HepG2 (cell line): ENCODE data around the gene RAB33B. TPM values are rescaled to one million over a fixed set of nuclear protein-coding genes. Genes with fewer than 3 reads are reported as not detected.
A peak's percentile ranks its signal among the peaks of the same experiment; 100 is the strongest.

Experiments used
- ATAC-seq: fragments of 200-7000 bp; cut with Tn5 transposase; 3 replicates; pipeline ENCODE4 v1.9.1; 2020; ENCODE audit warnings: mild to moderate bottlenecking, moderate library complexity
- BruUV-seq: library from RNA; stranded (reverse); fragments of 400-500 nt; replicated peaks from 2 replicates; lab custom pipeline; 2021; lab: Mats Ljungman, UMichigan
- CTCF ChIA-PET: fragments of 300-600 bp; formaldehyde crosslinking; extraction: SDS; loops from one replicate; lab custom pipeline; 2021; ENCODE audit warnings: low total read pairs, inconsistent platforms, low intra/inter-chr PET ratio; lab: Yijun Ruan, JAX
- POLR2A ChIA-PET: fragments of 350-600 bp; sonication (Branson Sonifier 250); formaldehyde crosslinking; loops from one replicate; lab custom pipeline; 2020; ENCODE audit warnings: antibody characterized with exemption, inconsistent platforms; lab: Yijun Ruan, JAX
- DNase-seq: peaks from one replicate; pipeline ENCODE4 v3.0.0-alpha.2; 2015; ENCODE audit warnings: low spot score
- FAIRE-seq: peaks from 3 replicates; lab custom pipeline; 2011; peaks lifted over from hg19 to GRCh38; lab: Jason Lieb, UNC
- H2AFZ ChIP-seq: one replicate; pipeline ENCODE4 v1.6.1; 2011; ENCODE audit warnings: low read length, inconsistent platforms
- H3K27ac ChIP-seq: fragments of 300-600 bp; 3 replicates; pipeline ENCODE4 v1.8.0; 2011; ENCODE audit warnings: mixed run types, mild to moderate bottlenecking, mixed read lengths, low read length, inconsistent platforms; ENCODE audit not compliant: insufficient read depth; ENCODE audit errors: extremely low read length
- H3K27me3 ChIP-seq, 2 experiments: fragments of 200-600 bp in 1 of 2; 2 replicates in 1 of 2; 3 replicates in 1 of 2; pipeline versions ENCODE4 v1.6.0 to v1.8.0; 2011; ENCODE audit warnings: low read length in 2 of 2, mild to moderate bottlenecking in 2 of 2, moderate library complexity in 2 of 2, inconsistent platforms in 1 of 2; ENCODE audit not compliant: insufficient read depth in 2 of 2, control insufficient read depth in 1 of 2
- H3K36me3 ChIP-seq, 2 experiments: fragments of 200-600 bp in 1 of 2; replicated peaks in 1 of 2; 2 replicates in 1 of 2; 3 replicates in 1 of 2; pipeline versions ENCODE4 v1.5.1 to v1.8.0; 2011; ENCODE audit warnings: low read length in 2 of 2, inconsistent platforms in 1 of 2; ENCODE audit not compliant: insufficient read depth in 2 of 2, control insufficient read depth in 1 of 2
- H3K4me1 ChIP-seq: 2 replicates; pipeline ENCODE4 v1.5.1; 2012; ENCODE audit warnings: low read length, inconsistent platforms; ENCODE audit not compliant: insufficient read depth
- H3K4me2 ChIP-seq: 2 replicates; pipeline ENCODE4 v1.6.0; 2011; ENCODE audit warnings: low read depth, low read length, inconsistent platforms
- H3K4me3 ChIP-seq, 3 experiments: fragments of 200-600 bp in 1 of 3; sonication (generic), shearing (Covaris generic) in 1 of 3; replicated peaks in 1 of 3; 2 replicates each; pipeline ENCODE4 v1.5.1; 2011 to 2016; ENCODE audit warnings: low read length in 3 of 3, inconsistent platforms in 2 of 3, low read depth in 2 of 3, mild to moderate bottlenecking in 2 of 3, control low read depth in 1 of 3, mixed read lengths in 1 of 3; ENCODE audit not compliant: insufficient read depth in 1 of 3
- H3K79me2 ChIP-seq: one replicate; pipeline ENCODE4 v1.6.1; 2011; ENCODE audit warnings: low read length, inconsistent platforms; ENCODE audit not compliant: insufficient read depth
- H3K9ac ChIP-seq: 2 replicates; pipeline ENCODE4 v1.6.0; 2011; ENCODE audit warnings: mild to moderate bottlenecking, low read depth, low read length, inconsistent platforms; ENCODE audit not compliant: insufficient read depth
- H3K9me3 ChIP-seq: 2 replicates; pipeline ENCODE4 v1.5.1; 2012; ENCODE audit warnings: mild to moderate bottlenecking, low read length
- H4K20me1 ChIP-seq: 2 replicates; pipeline ENCODE4 v1.6.0; 2011; ENCODE audit warnings: inconsistent platforms, mild to moderate bottlenecking, low read length, moderate library complexity; ENCODE audit not compliant: insufficient read depth
- HNRNPK ChIP-seq: fragments of 200-400 bp; formaldehyde crosslinking; IDR thresholded peaks from 2 replicates; pipeline ENCODE4 v1.6.1; 2018; ENCODE audit warnings: low read length, low read depth, moderate library complexity, mild to moderate bottlenecking; ENCODE audit not compliant: poor library complexity, severe bottlenecking
- MAFF ChIP-seq: IDR thresholded peaks from 2 replicates; pipeline ENCODE4 v1.6.1; 2011; ENCODE audit warnings: low read depth, low read length, improper control_type of control experiment
- MAFK ChIP-seq, 2 experiments: IDR thresholded peaks in 1 of 2; conservative IDR thresholded peaks in 1 of 2; 2 replicates each; pipeline ENCODE4 v1.6.1; 2011; ENCODE audit warnings: improper control_type of control experiment in 2 of 2, low read length in 2 of 2
- ZNF205 ChIP-seq: IDR thresholded peaks from 2 replicates; pipeline ENCODE4 v1.6.1; 2018; ENCODE audit warnings: missing biosample characterization, missing genetic modification reagents
- ZNF772 ChIP-seq: sonication (generic); formaldehyde crosslinking; IDR thresholded peaks from 2 replicates; pipeline ENCODE4 v1.5.0; 2020; ENCODE audit warnings: mild to moderate bottlenecking, missing genetic modification reagents
- WGBS: methylation state at CpG from one replicate; pipeline ENCODE4 v1.1.6; 2017; ENCODE audit warnings: low lambda C conversion rate; 5-methylcytosine and 5-hydroxymethylcytosine counted together
- in situ Hi-C: cut with HindIII; loops from 2 replicates; pipeline ENCODE4 v1.10.0; 2017; ENCODE audit warnings: low pct_unique_long_range_greater_than_20kb; ENCODE audit not compliant: extremely low pct_ligation_motif_present
- intact Hi-C: fragments of 100-400 bp; cut with micrococcal nuclease; formaldehyde crosslinking; loops from one replicate; pipeline ENCODE4 v1.10.0; 2022; ENCODE audit not compliant: unreplicated experiment
- polyA plus RNA-seq, 8 experiments: library from polyadenylated mRNA; depleted of rRNA in 3 of 8; stranded (reverse) in 7 of 8; unstranded in 1 of 8; fragments of >200 nt; fragmentation: Illumina TruSeq in 4 of 8; extraction: Trizol in 4 of 8; gene quantifications; 2 replicates each; pipeline versions ENCODE4 v1.2.1 to v1.2.3, GENCODE V29; 2011 to 2016; ENCODE audit warnings: low read depth in 4 of 8, missing spikeins in 1 of 8, mixed read lengths in 1 of 8; ENCODE audit not compliant: insufficient read depth in 1 of 8
- total RNA-seq, 5 experiments: library from RNA; depleted of rRNA; stranded (reverse); fragments of >200 nt; fragmentation: Illumina TruSeq; extraction: Trizol; gene quantifications; 2 replicates each; pipeline ENCODE4 v1.2.3, GENCODE V29; 2016; ENCODE audit warnings: low read depth in 1 of 5
- TF ChIP-seq, protein P1 (sequence below): sonication (generic); formaldehyde crosslinking; IDR thresholded peaks from 2 replicates; pipeline ENCODE4 v1.5.1; 2020; ENCODE audit warnings: mild to moderate bottlenecking, missing genetic modification reagents, moderate library complexity
- TF ChIP-seq, protein P2 (sequence below): sonication (generic); formaldehyde crosslinking; IDR thresholded peaks from 2 replicates; pipeline ENCODE4 v1.8.0; 2023; ENCODE audit warnings: mild to moderate bottlenecking, missing genetic modification reagents
- TF ChIP-seq, protein P3 (sequence below): sonication (generic); formaldehyde crosslinking; IDR thresholded peaks from 2 replicates; pipeline ENCODE4 v1.9.0; 2022; ENCODE audit warnings: low read depth, missing genetic modification reagents
- TF ChIP-seq, protein P4 (sequence below): sonication (generic); formaldehyde crosslinking; IDR thresholded peaks from 2 replicates; pipeline ENCODE4 v1.4.0; 2020; ENCODE audit warnings: missing genetic modification reagents, borderline replicate concordance
- TF ChIP-seq, protein P5 (sequence below), 2 experiments: sonication (generic) in 1 of 2; formaldehyde crosslinking in 1 of 2; IDR thresholded peaks; 2 replicates each; pipeline versions ENCODE4 v1.5.1 to v1.6.1; 2011 to 2020; ENCODE audit warnings: borderline replicate concordance in 1 of 2, low read depth in 1 of 2, low read length in 1 of 2, mild to moderate bottlenecking in 1 of 2, missing genetic modification reagents in 1 of 2, moderate library complexity in 1 of 2

RAB33B gene
- total and polyA plus RNA-seq, 2 of the 13 experiments (the other 11 are each of a cell fraction or from before 2014, with no cell fraction given) = 7.6 to 8.1 TPM

DNA sequence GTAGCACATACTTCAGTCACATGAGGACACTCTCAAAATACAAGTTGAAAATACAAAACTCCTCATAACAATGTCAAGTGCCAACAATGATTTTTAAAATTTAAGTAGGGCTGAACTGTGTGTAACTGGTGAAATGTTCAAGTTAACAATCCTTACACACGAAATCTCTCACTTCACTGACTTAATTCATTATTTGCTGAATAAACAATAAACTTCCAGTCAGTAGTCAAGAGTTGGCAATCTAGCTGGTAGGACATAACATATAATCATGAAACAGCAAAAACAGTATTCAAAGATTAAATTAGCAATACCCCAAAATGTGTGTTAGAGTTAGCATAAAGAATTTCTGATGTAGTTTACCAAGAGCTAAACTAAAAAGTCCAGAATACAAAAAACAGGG, 1.9 kb upstream of the RAB33B start:
- H3K27me3 ChIP-seq = no peaks in the 10 kb centered on the region; a peak in 1 of 5 replicates
- H3K36me3 ChIP-seq = no peaks in the 10 kb centered on the region
- ChIA-PET CTCF (interaction anchor here (0.8 kb wide), 1 partner anchor 46 kb away, joined by 3 read pairs; no protein-coding TSS in a partner anchor), POLR2A (interaction anchor here (1.3 kb wide), 1 partner anchor 19 kb away, joined by 3 read pairs; no protein-coding TSS in a partner anchor)
- peak overlapping the region; percentile 94 for H3K4me2 ChIP-seq
- ATAC-seq (no peak), DNase-seq (no peak), FAIRE-seq (no peak)
- peaks cover 48% of the 10 kb centered on the region for H3K4me1 ChIP-seq
- H3K4me3 ChIP-seq = peak overlapping the region; percentile 68 to 95 (median 93); a peak in 5 of 6 replicates
- no TSS peak for BruUV-seq
- no peaks in the 10 kb centered on the region for H3K9me3 ChIP-seq
- H2AFZ ChIP-seq = no peak overlapping the region
- peak overlapping the region; percentile 84 for H3K9ac ChIP-seq
- H3K27ac ChIP-seq = peak overlapping the region; percentile 97
- H3K79me2 ChIP-seq = peaks cover 41% of the 10 kb centered on the region
- intact Hi-C loops = loop anchor here (5.0 kb wide), 1 partner anchor 150 kb away; the partner anchor contains the start of genes NAA15 and NDUFC1
- in situ Hi-C loops = no loop called here
- TF ChIP-seq, protein P1, sequence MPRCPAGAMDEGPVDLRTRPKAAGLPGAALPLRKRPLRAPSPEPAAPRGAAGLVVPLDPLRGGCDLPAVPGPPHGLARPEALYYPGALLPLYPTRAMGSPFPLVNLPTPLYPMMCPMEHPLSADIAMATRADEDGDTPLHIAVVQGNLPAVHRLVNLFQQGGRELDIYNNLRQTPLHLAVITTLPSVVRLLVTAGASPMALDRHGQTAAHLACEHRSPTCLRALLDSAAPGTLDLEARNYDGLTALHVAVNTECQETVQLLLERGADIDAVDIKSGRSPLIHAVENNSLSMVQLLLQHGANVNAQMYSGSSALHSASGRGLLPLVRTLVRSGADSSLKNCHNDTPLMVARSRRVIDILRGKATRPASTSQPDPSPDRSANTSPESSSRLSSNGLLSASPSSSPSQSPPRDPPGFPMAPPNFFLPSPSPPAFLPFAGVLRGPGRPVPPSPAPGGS (CRISPR knock-in tag) = no peak
- peak; percentile 91 to 92 for TF ChIP-seq MAFK (conservative IDR thresholded peaks at IDR 0.05 in 1 of 2, IDR thresholded peaks at IDR 0.05 in 1 of 2; ENCODE audit: low read length in 2 of 2)
- TF ChIP-seq, protein P2, sequence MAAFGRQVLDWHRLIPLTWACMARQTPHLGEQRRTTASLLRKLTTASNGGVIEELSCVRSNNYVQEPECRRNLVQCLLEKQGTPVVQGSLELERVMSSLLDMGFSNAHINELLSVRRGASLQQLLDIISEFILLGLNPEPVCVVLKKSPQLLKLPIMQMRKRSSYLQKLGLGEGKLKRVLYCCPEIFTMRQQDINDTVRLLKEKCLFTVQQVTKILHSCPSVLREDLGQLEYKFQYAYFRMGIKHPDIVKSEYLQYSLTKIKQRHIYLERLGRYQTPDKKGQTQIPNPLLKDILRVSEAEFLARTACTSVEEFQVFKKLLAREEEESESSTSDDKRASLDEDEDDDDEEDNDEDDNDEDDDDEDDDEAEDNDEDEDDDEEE (CRISPR knock-in tag) = no peak
- TF ChIP-seq, protein P3, sequence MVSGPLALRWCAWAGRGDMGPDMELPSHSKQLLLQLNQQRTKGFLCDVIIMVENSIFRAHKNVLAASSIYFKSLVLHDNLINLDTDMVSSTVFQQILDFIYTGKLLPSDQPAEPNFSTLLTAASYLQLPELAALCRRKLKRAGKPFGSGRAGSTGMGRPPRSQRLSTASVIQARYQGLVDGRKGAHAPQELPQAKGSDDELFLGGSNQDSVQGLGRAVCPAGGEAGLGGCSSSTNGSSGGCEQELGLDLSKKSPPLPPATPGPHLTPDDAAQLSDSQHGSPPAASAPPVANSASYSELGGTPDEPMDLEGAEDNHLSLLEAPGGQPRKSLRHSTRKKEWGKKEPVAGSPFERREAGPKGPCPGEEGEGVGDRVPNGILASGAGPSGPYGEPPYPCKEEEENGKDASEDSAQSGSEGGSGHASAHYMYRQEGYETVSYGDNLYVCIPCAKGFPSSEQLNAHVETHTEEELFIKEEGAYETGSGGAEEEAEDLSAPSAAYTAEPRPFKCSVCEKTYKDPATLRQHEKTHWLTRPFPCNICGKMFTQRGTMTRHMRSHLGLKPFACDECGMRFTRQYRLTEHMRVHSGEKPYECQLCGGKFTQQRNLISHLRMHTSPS (CRISPR knock-in tag) = no peak
- TF ChIP-seq ZNF205 = no peak
- TF ChIP-seq, protein P4, sequence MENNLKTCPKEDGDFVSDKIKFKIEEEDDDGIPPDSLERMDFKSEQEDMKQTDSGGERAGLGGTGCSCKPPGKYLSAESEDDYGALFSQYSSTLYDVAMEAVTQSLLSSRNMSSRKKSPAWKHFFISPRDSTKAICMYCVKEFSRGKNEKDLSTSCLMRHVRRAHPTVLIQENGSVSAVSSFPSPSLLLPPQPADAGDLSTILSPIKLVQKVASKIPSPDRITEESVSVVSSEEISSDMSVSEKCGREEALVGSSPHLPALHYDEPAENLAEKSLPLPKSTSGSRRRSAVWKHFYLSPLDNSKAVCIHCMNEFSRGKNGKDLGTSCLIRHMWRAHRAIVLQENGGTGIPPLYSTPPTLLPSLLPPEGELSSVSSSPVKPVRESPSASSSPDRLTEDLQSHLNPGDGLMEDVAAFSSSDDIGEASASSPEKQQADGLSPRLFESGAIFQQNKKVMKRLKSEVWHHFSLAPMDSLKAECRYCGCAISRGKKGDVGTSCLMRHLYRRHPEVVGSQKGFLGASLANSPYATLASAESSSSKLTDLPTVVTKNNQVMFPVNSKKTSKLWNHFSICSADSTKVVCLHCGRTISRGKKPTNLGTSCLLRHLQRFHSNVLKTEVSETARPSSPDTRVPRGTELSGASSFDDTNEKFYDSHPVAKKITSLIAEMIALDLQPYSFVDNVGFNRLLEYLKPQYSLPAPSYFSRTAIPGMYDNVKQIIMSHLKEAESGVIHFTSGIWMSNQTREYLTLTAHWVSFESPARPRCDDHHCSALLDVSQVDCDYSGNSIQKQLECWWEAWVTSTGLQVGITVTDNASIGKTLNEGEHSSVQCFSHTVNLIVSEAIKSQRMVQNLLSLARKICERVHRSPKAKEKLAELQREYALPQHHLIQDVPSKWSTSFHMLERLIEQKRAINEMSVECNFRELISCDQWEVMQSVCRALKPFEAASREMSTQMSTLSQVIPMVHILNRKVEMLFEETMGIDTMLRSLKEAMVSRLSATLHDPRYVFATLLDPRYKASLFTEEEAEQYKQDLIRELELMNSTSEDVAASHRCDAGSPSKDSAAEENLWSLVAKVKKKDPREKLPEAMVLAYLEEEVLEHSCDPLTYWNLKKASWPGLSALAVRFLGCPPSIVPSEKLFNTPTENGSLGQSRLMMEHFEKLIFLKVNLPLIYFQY (CRISPR knock-in tag) = no peak
- no peak for TF ChIP-seq ZNF772 (CRISPR knock-in tag)
- TF ChIP-seq, protein P5, sequence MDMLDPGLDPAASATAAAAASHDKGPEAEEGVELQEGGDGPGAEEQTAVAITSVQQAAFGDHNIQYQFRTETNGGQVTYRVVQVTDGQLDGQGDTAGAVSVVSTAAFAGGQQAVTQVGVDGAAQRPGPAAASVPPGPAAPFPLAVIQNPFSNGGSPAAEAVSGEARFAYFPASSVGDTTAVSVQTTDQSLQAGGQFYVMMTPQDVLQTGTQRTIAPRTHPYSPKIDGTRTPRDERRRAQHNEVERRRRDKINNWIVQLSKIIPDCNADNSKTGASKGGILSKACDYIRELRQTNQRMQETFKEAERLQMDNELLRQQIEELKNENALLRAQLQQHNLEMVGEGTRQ (IDR thresholded peaks at IDR 0.05; ENCODE audit: low read depth, low read length) = no peak
- TF ChIP-seq, protein P5 (CRISPR knock-in tag; IDR thresholded peaks at IDR 0.05; ENCODE audit: borderline replicate concordance) = no peak
- TF ChIP-seq HNRNPK = no peak
- TF ChIP-seq MAFF = peak; percentile 90
- WGBS = 54% methylated on average over 1 of the region's 1 CpG
- H4K20me1 ChIP-seq = no peaks in the 10 kb centered on the region; the same call in 1 of the 2 replicates
